HUES64 (cell line): Measurements from ENCODE around the gene MRPL12.

Source experiments
- H3K27ac ChIP-seq: 2 replicates; pipeline ENCODE4 v1.7.0; 2013; ENCODE audit warnings: low read depth, low read length, inconsistent platforms
- H3K27me3 ChIP-seq: 2 replicates; pipeline ENCODE4 v1.6.1; 2013; ENCODE audit warnings: mild to moderate bottlenecking, low read length; ENCODE audit not compliant: insufficient read depth
- H3K36me3 ChIP-seq: 2 replicates; pipeline ENCODE4 v1.6.1; 2013; ENCODE audit warnings: mild to moderate bottlenecking, low read length; ENCODE audit not compliant: insufficient read depth
- H3K4me1 ChIP-seq: 2 replicates; pipeline ENCODE4 v1.6.1; 2013; ENCODE audit warnings: mild to moderate bottlenecking, low read length, moderate library complexity; ENCODE audit not compliant: insufficient read depth
- H3K4me3 ChIP-seq: 2 replicates; pipeline ENCODE4 v1.5.1; 2013; ENCODE audit warnings: mild to moderate bottlenecking, low read length, moderate library complexity
- H3K9ac ChIP-seq: 2 replicates; pipeline ENCODE4 v1.6.1; 2013; ENCODE audit warnings: mild to moderate bottlenecking, low read depth, low read length
- H3K9me3 ChIP-seq: 2 replicates; pipeline ENCODE4 v1.6.1; 2013; ENCODE audit warnings: low read depth, low read length; ENCODE audit not compliant: insufficient read depth
- WGBS: fragments of 150-250, 120-280 bp; methylation state at CpG from one replicate; pipeline ENCODE4 v1.1.7; 2013; ENCODE audit warnings: missing lambda C conversion rate; 5-methylcytosine and 5-hydroxymethylcytosine counted together

The MRPL12 gene

GRCh38 chr17:81705518-81706231 lies 2.5 kb downstream of the MRPL12 start:
- H3K27ac ChIP-seq, result no peak overlapping the region
- WGBS, result 95% methylated on average over 30 of the region's 30 CpGs

GRCh38 chr17:81706232-81706611 lies 3.1 kb downstream of the MRPL12 start:
- Histone ChIP-seq H3K27me3 (no peaks in the 10 kb centered on the region), H3K27ac (no peak overlapping the region), H3K4me3 (no peak overlapping the region), H3K36me3 (peaks cover 44% of the 10 kb centered on the region), H3K4me1 (peaks cover 4% of the 10 kb centered on the region; the same call in 1 of the 2 replicates), H3K9ac (no peak overlapping the region), H3K9me3 (no peaks in the 10 kb centered on the region)
- WGBS, result 96% methylated on average over 17 of the region's 17 CpGs

More at GRCh38 chr17:81705518-81706231, 2.5 kb downstream of the MRPL12 start:
- Histone ChIP-seq H3K4me3 (no peak overlapping the region), H3K27me3 (no peaks in the 10 kb centered on the region), H3K36me3 (peaks cover 50% of the 10 kb centered on the region), H3K9ac (no peak overlapping the region), H3K4me1 (peaks cover 4% of the 10 kb centered on the region; the same call in 1 of the 2 replicates), H3K9me3 (no peaks in the 10 kb centered on the region)

- H3K4me1 ChIP-seq, result peaks cover 4% of the 10 kb centered on the region; the same call in 1 of the 2 replicates
- no peak overlapping the region for H3K27ac ChIP-seq
- H3K36me3 ChIP-seq, result peaks cover 36% of the 10 kb centered on the region
- H3K4me3 ChIP-seq, result no peak overlapping the region
- no peaks in the 10 kb centered on the region for H3K9me3 ChIP-seq
- H3K9ac ChIP-seq, result no peak overlapping the region
- H3K27me3 ChIP-seq, result no peaks in the 10 kb centered on the region
- 95% methylated on average over 54 of the region's 54 CpGs for WGBS
These were observed 3.8 kb downstream of the MRPL12 start for GRCh38 chr17:81706757-81707624.

- Histone ChIP-seq H3K4me3 (no peak overlapping the region), H3K27me3 (no peaks in the 10 kb centered on the region), H3K36me3 (peaks cover 36% of the 10 kb centered on the region), H3K9me3 (no peaks in the 10 kb centered on the region), H3K27ac (no peak overlapping the region), H3K4me1 (peaks cover 7% of the 10 kb centered on the region; the same call in 1 of the 2 replicates), H3K9ac (no peak overlapping the region)
- 95% methylated on average over 25 of the region's 25 CpGs for WGBS
These were observed 4.8 kb downstream of the MRPL12 start for GRCh38 chr17:81707725-81708646.

GRCh38 chr17:81708739-81709185 lies 5.6 kb downstream of the MRPL12 start:
- Histone ChIP-seq H3K27ac (peak overlapping the region; percentile 46; the same call in 1 of the 2 replicates), H3K9me3 (no peaks in the 10 kb centered on the region)

GRCh38 chr17:81710514-81711308 lies 7.5 kb downstream of the MRPL12 start:
- H3K9me3 ChIP-seq, result no peaks in the 10 kb centered on the region
- peak overlapping the region; percentile 75 for H3K4me3 ChIP-seq
- peaks cover 10% of the 10 kb centered on the region; the same call in 1 of the 2 replicates for H3K4me1 ChIP-seq
- H3K36me3 ChIP-seq, result peaks cover 23% of the 10 kb centered on the region
- H3K9ac ChIP-seq, result peak overlapping the region; percentile 27
- no peaks in the 10 kb centered on the region for H3K27me3 ChIP-seq
- H3K27ac ChIP-seq, result no peak overlapping the region
- 8% methylated on average over 29 of the region's 29 CpGs for WGBS

More at GRCh38 chr17:81708739-81709185, 5.6 kb downstream of the MRPL12 start:
- Histone ChIP-seq H3K36me3 (peaks cover 36% of the 10 kb centered on the region), H3K9ac (no peak overlapping the region), H3K4me3 (no peak overlapping the region), H3K27me3 (no peaks in the 10 kb centered on the region), H3K4me1 (peaks cover 10% of the 10 kb centered on the region; the same call in 1 of the 2 replicates)
- WGBS, result 92% methylated on average over 17 of the region's 17 CpGs

GRCh38 chr17:81711814-81712467 lies 8.8 kb downstream of the MRPL12 start, which contains the start of gene SLC25A10:
SLC25A10 (plus strand) TSS chr17:81712284; CDS start chr17:81712427, 143 bp downstream.
- Histone ChIP-seq H3K9me3 (no peaks in the 10 kb centered on the region), H3K27ac (no peak within 1 kb of the TSS), H3K4me3 (peak within 1 kb of the TSS; percentile 75), H3K9ac (peak within 1 kb of the TSS; percentile 77), H3K36me3 (peaks cover 11% of the 10 kb centered on the region), H3K4me1 (peaks cover 10% of the 10 kb centered on the region; the same call in 1 of the 2 replicates), H3K27me3 (no peaks in the 10 kb centered on the region)
- under 1% methylated on average over 89 of the region's 89 CpGs for WGBS

- H3K36me3 ChIP-seq, result peaks cover 6% of the 10 kb centered on the region
- 2% methylated on average over 39 of the region's 41 CpGs for WGBS
- H3K4me3 ChIP-seq, result peak overlapping the region; percentile 75
- no peaks in the 10 kb centered on the region for H3K27me3 ChIP-seq
- H3K4me1 ChIP-seq, result peaks cover 10% of the 10 kb centered on the region; the same call in 1 of the 2 replicates
- peak overlapping the region; percentile 77 for H3K9ac ChIP-seq
- H3K9me3 ChIP-seq, result no peaks in the 10 kb centered on the region
- H3K27ac ChIP-seq, result no peak overlapping the region
These were observed 9.4 kb downstream of the MRPL12 start for GRCh38 chr17:81712468-81713003.

GRCh38 chr17:81713004-81713555 lies 9.9 kb downstream of the MRPL12 start:
- WGBS, result 44% methylated on average over 18 of the region's 18 CpGs
- Histone ChIP-seq H3K9me3 (no peaks in the 10 kb centered on the region), H3K27me3 (no peaks in the 10 kb centered on the region), H3K9ac (peak overlapping the region; percentile 77), H3K4me1 (peaks cover 10% of the 10 kb centered on the region; the same call in 1 of the 2 replicates), H3K27ac (no peak overlapping the region), H3K4me3 (peak overlapping the region; percentile 75), H3K36me3 (peaks cover 6% of the 10 kb centered on the region)
